Measurements from ENCODE around the gene YES1.
A peak's percentile ranks its signal among the peaks of the same experiment; 100 is the strongest.

YES1 gene

GRCh38 chr18:710418-711300, 101.4 kb downstream of the YES1 start:
- H3K27ac ChIP-seq (ENCODE audit: insufficient read depth in 1 of 2, low read depth in 1 of 2, low read length in 2 of 2, poor library complexity in 1 of 2, severe bottlenecking in 2 of 2): peak overlapping the region in 1 of 2 experiments; percentile 89
- CTCF ChIA-PET: interaction anchor here (1.4 to 2.9 kb wide), 3 partner anchors 18 to 86 kb away, joined by 3 to 9 read pairs (median 8); no protein-coding TSS in a partner anchor
- WGBS (ENCODE audit: insufficient coverage): no CpG with 5 or more reads among the region's 3 CpGs

DNA sequence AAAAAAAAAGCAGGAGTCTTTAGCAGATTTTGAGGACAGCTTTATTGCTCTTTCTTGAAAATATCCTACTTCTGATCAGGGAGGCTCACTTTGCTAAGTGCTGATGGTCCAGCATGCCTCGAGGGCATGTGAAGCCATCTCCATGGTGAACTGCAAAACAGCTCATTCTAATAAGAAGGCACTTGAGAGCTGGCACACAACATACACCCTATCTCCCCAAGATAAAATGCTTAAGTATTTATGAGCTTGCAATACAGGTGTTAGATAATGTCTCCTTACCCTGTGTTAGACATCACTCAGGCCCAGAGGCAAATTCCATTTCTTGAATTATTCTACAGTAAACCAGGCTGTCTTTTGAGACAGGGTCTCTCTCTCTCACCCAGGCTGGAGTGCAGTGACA, 102.3 kb downstream of the YES1 start:
- H3K36me3 ChIP-seq (ENCODE audit: control insufficient read depth in 4 of 4, insufficient read depth in 4 of 4, low read length in 3 of 4): peaks cover 8 to 35% (median 15%) of the 10 kb centered on the region in 4 experiments
- peaks cover 5 to 17% (median 9%) of the 10 kb centered on the region in 4 experiments for H3K4me1 ChIP-seq (ENCODE audit: control extremely low read depth in 1 of 4, control insufficient read depth in 4 of 4, insufficient read depth in 4 of 4, low read length in 3 of 4)
- H3K4me3 ChIP-seq (ENCODE audit: control insufficient read depth in 1 of 7, extremely low read depth in 1 of 7, insufficient read depth in 4 of 7, low read depth in 2 of 7, low read length in 6 of 7): no peak overlapping the region
- POLR2A ChIA-PET: no interaction called here
- 100% methylated on average over 1 of the region's 1 CpG for WGBS (ENCODE audit: insufficient coverage)
- no peak for DNase-seq
- CTCF ChIA-PET: interaction anchor here (1.0 to 2.9 kb wide), 5 partner anchors 17 to 128 kb away, joined by 3 to 9 read pairs (median 4); no protein-coding TSS in a partner anchor
- no peak overlapping the region for H3K27ac ChIP-seq (ENCODE audit: insufficient read depth in 1 of 2, low read depth in 1 of 2, low read length in 2 of 2, poor library complexity in 1 of 2, severe bottlenecking in 2 of 2)
- H3K27me3 ChIP-seq (replicated peaks in 2 of 5; ENCODE audit: control insufficient read depth in 4 of 5, insufficient read depth in 5 of 5, low read length in 4 of 5): no peaks in the 10 kb centered on the region
- no peaks in the 10 kb centered on the region for H3K9me3 ChIP-seq (ENCODE audit: control extremely low read depth in 1 of 5, control insufficient read depth in 4 of 5, insufficient read depth in 2 of 5, low read depth in 1 of 5, low read length in 4 of 5)

More at GRCh38 chr18:710418-711300, 101.4 kb downstream of the YES1 start:
- no peak for DNase-seq
- H3K36me3 ChIP-seq (ENCODE audit: control insufficient read depth in 4 of 4, insufficient read depth in 4 of 4, low read length in 3 of 4): peaks cover 6 to 31% (median 11%) of the 10 kb centered on the region in 4 experiments
- peak overlapping the region in 6 of 7 experiments; percentile 77 to 98 (median 88) for H3K4me3 ChIP-seq (ENCODE audit: control insufficient read depth in 1 of 7, extremely low read depth in 1 of 7, insufficient read depth in 4 of 7, low read depth in 2 of 7, low read length in 6 of 7)
- no peaks in the 10 kb centered on the region for H3K27me3 ChIP-seq (replicated peaks in 2 of 5; ENCODE audit: control insufficient read depth in 4 of 5, insufficient read depth in 5 of 5, low read length in 4 of 5)
- H3K9me3 ChIP-seq (ENCODE audit: control extremely low read depth in 1 of 5, control insufficient read depth in 4 of 5, insufficient read depth in 2 of 5, low read depth in 1 of 5, low read length in 4 of 5): no peaks in the 10 kb centered on the region
- POLR2A ChIA-PET: no interaction called here
- peaks cover 5 to 17% (median 9%) of the 10 kb centered on the region in 4 experiments for H3K4me1 ChIP-seq (ENCODE audit: control extremely low read depth in 1 of 4, control insufficient read depth in 4 of 4, insufficient read depth in 4 of 4, low read length in 3 of 4)

- Histone ChIP-seq H3K4me1 (ENCODE audit: control extremely low read depth in 1 of 4, control insufficient read depth in 4 of 4, insufficient read depth in 4 of 4, low read length in 3 of 4) (peaks cover 10 to 24% (median 16%) of the 10 kb centered on the region in 4 experiments), H3K4me3 (ENCODE audit: control insufficient read depth in 1 of 7, extremely low read depth in 1 of 7, insufficient read depth in 4 of 7, low read depth in 2 of 7, low read length in 6 of 7) (no peak overlapping the region), H3K9me3 (ENCODE audit: control extremely low read depth in 1 of 5, control insufficient read depth in 4 of 5, insufficient read depth in 2 of 5, low read depth in 1 of 5, low read length in 4 of 5) (no peaks in the 10 kb centered on the region), H3K27ac (ENCODE audit: insufficient read depth in 1 of 2, low read depth in 1 of 2, low read length in 2 of 2, poor library complexity in 1 of 2, severe bottlenecking in 2 of 2) (no peak overlapping the region), H3K36me3 (ENCODE audit: control insufficient read depth in 4 of 4, insufficient read depth in 4 of 4, low read length in 3 of 4) (peaks cover 11 to 39% (median 16%) of the 10 kb centered on the region in 4 experiments), H3K27me3 (replicated peaks in 2 of 5; ENCODE audit: control insufficient read depth in 4 of 5, insufficient read depth in 5 of 5, low read length in 4 of 5) (no peaks in the 10 kb centered on the region)
- DNase-seq: no peak
- POLR2A ChIA-PET: interaction anchor here (0.6 kb wide), 1 partner anchor 51 kb away, joined by 5 read pairs; no protein-coding TSS in a partner anchor
- CTCF ChIA-PET: interaction anchor here (1.5 to 2.9 kb wide), 4 partner anchors 10 to 123 kb away, joined by 4 to 8 read pairs (median 6); no protein-coding TSS in a partner anchor
- WGBS (ENCODE audit: insufficient coverage): 97% methylated on average over 8 of the region's 10 CpGs
Observed at GRCh38 chr18:708096-708495, 103.9 kb downstream of the YES1 start.

DNA sequence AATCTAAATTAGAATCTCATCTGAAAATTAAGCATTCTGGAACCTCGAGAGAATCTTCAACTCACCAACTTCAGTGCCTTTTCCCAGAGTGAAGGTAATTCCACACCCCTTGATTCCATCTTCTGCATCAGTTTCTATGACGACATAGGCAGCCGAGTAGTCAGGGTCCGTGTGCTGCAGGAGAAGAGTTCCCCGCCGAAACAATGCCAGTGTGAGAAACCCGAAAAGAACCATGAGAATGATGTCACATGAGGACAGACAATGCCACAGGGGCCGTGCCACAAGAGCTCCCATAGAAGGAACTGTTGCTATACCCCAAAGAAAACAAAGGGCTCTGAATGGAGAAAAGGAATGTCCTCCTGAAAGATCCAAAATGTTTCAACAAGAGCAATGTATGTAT, 105.6 kb downstream of the YES1 start:
- Histone ChIP-seq H3K27ac (ENCODE audit: insufficient read depth in 1 of 2, low read depth in 1 of 2, low read length in 2 of 2, poor library complexity in 1 of 2, severe bottlenecking in 2 of 2) (no peak overlapping the region), H3K4me1 (ENCODE audit: control extremely low read depth in 1 of 4, control insufficient read depth in 4 of 4, insufficient read depth in 4 of 4, low read length in 3 of 4) (peaks cover 10 to 23% (median 14%) of the 10 kb centered on the region in 4 experiments), H3K36me3 (ENCODE audit: control insufficient read depth in 4 of 4, insufficient read depth in 4 of 4, low read length in 3 of 4) (peaks cover 11 to 39% (median 16%) of the 10 kb centered on the region in 4 experiments), H3K27me3 (replicated peaks in 2 of 5; ENCODE audit: control insufficient read depth in 4 of 5, insufficient read depth in 5 of 5, low read length in 4 of 5) (no peaks in the 10 kb centered on the region), H3K4me3 (ENCODE audit: control insufficient read depth in 1 of 7, extremely low read depth in 1 of 7, insufficient read depth in 4 of 7, low read depth in 2 of 7, low read length in 6 of 7) (no peak overlapping the region), H3K9me3 (ENCODE audit: control extremely low read depth in 1 of 5, control insufficient read depth in 4 of 5, insufficient read depth in 2 of 5, low read depth in 1 of 5, low read length in 4 of 5) (no peaks in the 10 kb centered on the region)
- WGBS (ENCODE audit: insufficient coverage): 89% methylated on average over 8 of the region's 8 CpGs
- ChIA-PET CTCF (interaction anchor here (0.8 to 1.8 kb wide), 4 partner anchors 9 to 83 kb away, joined by 3 to 5 read pairs (median 4); no protein-coding TSS in a partner anchor), POLR2A (no interaction called here)
- DNase-seq: no peak

DNA sequence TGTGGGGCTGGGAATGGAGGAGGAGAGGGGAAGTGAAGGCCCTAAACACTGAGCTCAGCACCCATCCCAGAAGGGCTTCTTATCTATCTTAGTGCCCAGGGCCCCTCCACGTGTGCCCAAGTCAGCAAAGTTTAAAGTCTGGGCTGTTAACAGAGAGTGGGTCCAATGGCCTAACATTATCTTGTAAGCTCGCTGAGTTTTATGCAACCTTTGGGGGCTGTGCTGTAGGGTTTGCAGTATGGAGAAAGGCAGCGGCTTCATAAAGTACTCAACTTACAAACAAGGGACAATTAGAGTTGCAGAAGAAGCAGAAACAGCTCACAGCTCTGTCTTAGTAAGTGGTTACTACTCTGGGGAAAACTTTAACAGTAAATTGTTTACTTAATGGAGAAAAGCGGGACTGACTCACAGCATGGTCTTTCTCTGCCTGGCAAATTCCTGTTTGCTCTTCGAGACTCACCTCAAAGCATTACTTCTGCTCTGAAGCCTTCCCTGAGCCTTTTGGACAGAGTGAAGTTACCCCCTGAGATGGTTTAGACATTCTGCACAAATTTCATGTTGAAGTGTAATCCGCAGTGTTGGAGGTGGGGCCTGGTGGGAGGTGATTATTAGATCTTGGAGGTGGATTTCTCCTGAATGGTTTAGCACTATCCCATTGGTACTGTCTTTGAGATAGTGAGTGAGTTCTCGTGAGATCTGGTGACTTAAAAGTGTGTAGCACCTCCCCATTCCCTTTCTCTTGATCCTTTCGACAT, 108.7 kb downstream of the YES1 start:
- 67% methylated on average over 7 of the region's 8 CpGs for WGBS (ENCODE audit: insufficient coverage)
- ChIA-PET CTCF (interaction anchor here (0.8 to 1.3 kb wide), 3 partner anchors 11 to 79 kb away, joined by 3 to 4 read pairs (median 4); no protein-coding TSS in a partner anchor), POLR2A (no interaction called here)
- H3K4me1 ChIP-seq (ENCODE audit: control extremely low read depth in 1 of 4, control insufficient read depth in 4 of 4, insufficient read depth in 4 of 4, low read length in 3 of 4): peaks cover 5 to 13% (median 11%) of the 10 kb centered on the region in 4 experiments
- no peak overlapping the region for H3K4me3 ChIP-seq (ENCODE audit: control insufficient read depth in 1 of 7, extremely low read depth in 1 of 7, insufficient read depth in 4 of 7, low read depth in 2 of 7, low read length in 6 of 7)
- peaks cover 12 to 50% (median 18%) of the 10 kb centered on the region in 4 experiments for H3K36me3 ChIP-seq (ENCODE audit: control insufficient read depth in 4 of 4, insufficient read depth in 4 of 4, low read length in 3 of 4)
- H3K27me3 ChIP-seq (replicated peaks in 2 of 5; ENCODE audit: control insufficient read depth in 4 of 5, insufficient read depth in 5 of 5, low read length in 4 of 5): no peaks in the 10 kb centered on the region
- H3K27ac ChIP-seq (ENCODE audit: insufficient read depth in 1 of 2, low read depth in 1 of 2, low read length in 2 of 2, poor library complexity in 1 of 2, severe bottlenecking in 2 of 2): peak overlapping the region; percentile 3 to 47
- no peak for DNase-seq
- H3K9me3 ChIP-seq (ENCODE audit: control extremely low read depth in 1 of 5, control insufficient read depth in 4 of 5, insufficient read depth in 2 of 5, low read depth in 1 of 5, low read length in 4 of 5): no peaks in the 10 kb centered on the region

DNA sequence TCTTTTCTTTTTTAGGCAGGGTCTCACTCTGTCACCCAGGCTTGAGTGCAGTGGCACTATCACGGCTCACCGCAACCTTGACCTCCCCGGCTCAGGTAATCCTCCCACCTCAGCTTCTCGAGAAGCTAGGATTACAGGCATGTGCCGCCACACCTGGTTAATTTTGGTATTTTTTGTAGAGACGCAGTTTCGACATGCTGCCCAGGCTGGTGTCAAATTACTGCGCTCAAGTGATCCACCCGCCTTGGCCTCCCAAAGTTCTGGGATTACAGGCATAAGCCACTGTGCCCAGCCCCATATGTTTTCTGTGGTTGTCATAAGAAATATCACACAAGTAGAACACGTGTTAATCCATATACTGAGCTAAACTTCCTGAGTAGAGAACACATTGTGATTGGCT, 114.2 kb downstream of the YES1 start:
- Histone ChIP-seq H3K27me3 (replicated peaks in 2 of 5; ENCODE audit: control insufficient read depth in 4 of 5, insufficient read depth in 5 of 5, low read length in 4 of 5) (no peaks in the 10 kb centered on the region), H3K27ac (ENCODE audit: insufficient read depth in 1 of 2, low read depth in 1 of 2, low read length in 2 of 2, poor library complexity in 1 of 2, severe bottlenecking in 2 of 2) (no peak overlapping the region), H3K4me3 (ENCODE audit: control insufficient read depth in 1 of 7, extremely low read depth in 1 of 7, insufficient read depth in 4 of 7, low read depth in 2 of 7, low read length in 6 of 7) (no peak overlapping the region), H3K4me1 (ENCODE audit: control extremely low read depth in 1 of 4, control insufficient read depth in 4 of 4, insufficient read depth in 4 of 4, low read length in 3 of 4) (peaks cover 0 to 12% (median 3%) of the 10 kb centered on the region in 4 experiments), H3K36me3 (ENCODE audit: control insufficient read depth in 4 of 4, insufficient read depth in 4 of 4, low read length in 3 of 4) (peaks cover 7 to 55% (median 19%) of the 10 kb centered on the region in 4 experiments), H3K9me3 (ENCODE audit: control extremely low read depth in 1 of 5, control insufficient read depth in 4 of 5, insufficient read depth in 2 of 5, low read depth in 1 of 5, low read length in 4 of 5) (no peaks in the 10 kb centered on the region)
- ChIA-PET CTCF (interaction anchor here (0.8 to 1.2 kb wide), 3 partner anchors 9 to 27 kb away, joined by 3 to 4 read pairs (median 3); no protein-coding TSS in a partner anchor), POLR2A (no interaction called here)
- no peak for DNase-seq
- 91% methylated on average over 10 of the region's 10 CpGs for WGBS (ENCODE audit: insufficient coverage)
